CD4-positive, alpha-beta T cell treated with Interleukin-6 for 4 hours (primary cell): ENCODE results near the gene EXOG.
A peak's percentile ranks its signal among the peaks of the same experiment; 100 is the strongest.

Source experiments
- DNase-seq: peaks from one replicate; pipeline ENCODE4 v3.0.0-alpha.2; 2020; ENCODE audit warnings: mixed read lengths

EXOG gene

GRCh38 chr3:38511546-38511945 lies 15.4 kb downstream of the EXOG start:
- DNase-seq = no peak

DNA sequence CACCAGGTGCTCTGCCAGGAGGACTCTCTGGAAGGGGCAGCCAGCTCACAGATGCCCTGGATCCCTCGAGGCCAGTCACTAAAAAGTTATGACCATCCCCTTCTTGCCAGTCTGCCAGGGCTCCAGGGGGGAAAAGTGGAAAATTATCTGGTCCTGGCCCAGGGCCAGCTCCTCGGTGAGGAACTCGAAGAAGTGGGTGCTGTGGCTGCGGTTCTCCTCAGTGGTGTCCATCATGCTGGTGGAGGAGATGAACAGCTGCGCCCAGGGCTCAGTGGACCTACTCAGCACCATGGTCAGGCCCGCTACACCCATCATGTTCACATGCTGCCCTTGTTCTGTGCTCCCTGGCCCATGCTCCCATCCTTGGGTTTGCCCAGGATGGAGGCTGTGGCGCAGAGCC lies 19.2 kb downstream of the EXOG start:
- DNase-seq = no peak

- no peak for DNase-seq
Observed at GRCh38 chr3:38516669-38517068, 20.5 kb downstream of the EXOG start.

DNA sequence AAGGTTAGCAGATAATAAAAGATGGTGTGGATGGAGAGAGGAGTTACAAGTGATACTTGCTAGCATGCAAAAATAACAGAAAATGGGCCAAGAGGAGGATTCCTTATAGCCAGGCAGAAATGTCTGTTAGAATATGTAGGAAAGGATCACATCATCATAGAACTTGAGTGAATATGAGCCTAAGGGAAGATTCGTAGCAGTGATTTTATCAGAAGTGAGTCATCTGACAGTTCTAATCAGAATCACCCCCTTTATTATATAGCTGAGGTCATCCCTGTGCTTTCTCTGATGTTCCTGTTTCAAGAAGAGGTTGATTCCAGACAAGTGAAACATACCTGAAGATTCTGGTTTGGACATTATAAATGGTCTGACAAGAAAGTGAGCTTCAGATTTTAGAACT lies 22.9 kb downstream of the EXOG start:
- no peak for DNase-seq

GRCh38 chr3:38519651-38520050 lies 23.5 kb downstream of the EXOG start:
- peak; percentile 54 for DNase-seq

- peak; percentile 72 for DNase-seq
Observed at GRCh38 chr3:38521391-38521987, 25.3 kb downstream of the EXOG start.

- no peak for DNase-seq
Observed at GRCh38 chr3:38522002-38522401, 25.9 kb downstream of the EXOG start.

GRCh38 chr3:38524141-38524739 lies 28.1 kb downstream of the EXOG start:
- no peak for DNase-seq

DNA sequence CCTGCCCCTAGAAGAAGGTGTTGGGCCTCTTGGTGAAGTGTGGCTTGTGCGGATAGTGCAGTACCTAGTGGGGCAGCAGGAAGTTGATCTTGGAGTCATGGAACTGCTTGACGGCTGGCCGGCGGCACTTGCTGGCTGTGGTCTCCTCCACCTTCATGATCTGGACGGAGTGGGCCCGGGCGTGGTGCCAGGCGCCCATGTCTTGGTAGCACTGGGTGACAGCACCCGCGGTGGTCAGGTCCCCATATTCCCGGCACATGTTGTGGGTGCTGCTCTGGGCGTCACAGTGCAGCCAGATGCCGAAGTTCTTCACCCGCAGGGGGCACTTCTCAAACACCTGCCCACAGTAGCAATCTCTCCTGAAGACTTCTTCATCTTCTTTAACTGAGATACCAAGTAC lies 30.7 kb downstream of the EXOG start:
- no peak for DNase-seq

DNA sequence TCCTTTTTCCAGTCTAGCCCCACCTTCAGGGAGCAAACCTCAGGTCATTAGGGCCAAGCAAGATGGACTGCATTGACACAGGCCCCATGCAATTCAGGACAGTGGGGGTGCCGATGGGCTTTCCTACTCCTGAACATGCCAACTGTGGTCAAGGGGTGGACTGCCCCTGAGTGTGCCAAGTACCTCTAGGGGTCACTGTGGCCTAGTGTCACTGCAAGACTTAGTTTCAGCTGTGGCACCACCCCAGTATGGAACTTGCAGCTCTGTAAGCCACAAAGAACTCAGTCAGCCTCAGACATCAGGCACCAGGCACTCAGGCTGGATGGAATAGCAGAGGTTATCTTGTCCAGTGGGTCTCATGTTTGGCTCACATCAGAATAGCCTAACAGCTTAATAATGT lies 32.3 kb downstream of the EXOG start:
- DNase-seq = no peak

- no peak for DNase-seq
Observed at GRCh38 chr3:38532529-38532928, 36.4 kb downstream of the EXOG start.

DNA sequence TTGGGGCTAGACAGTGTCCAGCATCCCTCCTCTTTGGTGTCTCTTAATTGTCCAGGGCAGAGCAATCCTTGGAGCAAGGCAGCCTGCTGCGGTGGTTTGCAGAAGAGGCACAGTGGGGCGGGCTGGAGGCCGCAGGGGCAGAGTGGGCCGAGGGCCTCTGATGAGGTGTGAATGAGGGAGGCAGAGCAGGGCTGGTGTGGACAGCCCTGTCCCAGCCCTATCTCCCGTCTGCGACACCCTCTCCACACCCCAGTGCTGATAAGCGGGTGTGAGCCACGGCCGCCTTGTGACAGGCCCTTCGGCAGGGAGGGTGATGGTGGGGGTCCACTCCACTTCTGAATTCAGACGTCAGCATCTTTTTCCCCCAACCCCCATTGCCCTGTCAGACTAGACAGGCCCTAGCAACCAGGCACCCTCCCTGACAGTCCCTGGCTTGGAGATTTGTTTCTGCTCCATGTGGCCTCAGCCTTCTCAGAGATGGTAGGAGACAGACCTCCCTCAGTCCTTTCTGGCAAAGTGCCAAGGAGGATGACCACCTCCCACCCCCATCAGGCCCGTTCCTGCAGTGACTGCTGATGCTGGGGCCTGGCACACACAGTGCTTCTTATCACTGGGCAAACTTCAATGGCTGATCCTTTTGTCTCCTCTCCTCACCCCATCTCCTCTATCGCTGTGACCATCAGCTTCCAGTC lies 37.3 kb downstream of the EXOG start:
- DNase-seq = no peak

DNA sequence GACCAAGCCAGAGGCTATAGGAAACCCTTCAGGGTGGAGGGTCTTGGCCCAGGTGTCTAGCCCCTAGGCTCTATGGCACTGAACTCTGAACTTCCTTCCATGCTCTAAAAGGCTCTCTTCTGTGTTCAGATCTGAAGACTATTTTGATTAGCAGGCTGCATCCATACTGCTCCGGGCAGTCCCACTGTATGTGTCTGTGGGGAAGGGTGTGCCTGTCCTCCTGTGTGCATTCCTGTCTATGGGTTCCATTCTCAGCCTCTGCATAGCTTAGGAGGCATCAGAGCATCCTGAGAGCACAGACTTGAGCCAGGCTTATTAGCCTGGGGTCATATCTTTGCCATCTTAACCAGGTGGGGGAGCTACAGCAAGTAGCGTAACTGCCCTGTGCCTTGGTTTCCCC lies 38.0 kb downstream of the EXOG start:
- DNase-seq = no peak

- DNase-seq = no peak
Observed at GRCh38 chr3:38534604-38535003, 38.5 kb downstream of the EXOG start.

DNA sequence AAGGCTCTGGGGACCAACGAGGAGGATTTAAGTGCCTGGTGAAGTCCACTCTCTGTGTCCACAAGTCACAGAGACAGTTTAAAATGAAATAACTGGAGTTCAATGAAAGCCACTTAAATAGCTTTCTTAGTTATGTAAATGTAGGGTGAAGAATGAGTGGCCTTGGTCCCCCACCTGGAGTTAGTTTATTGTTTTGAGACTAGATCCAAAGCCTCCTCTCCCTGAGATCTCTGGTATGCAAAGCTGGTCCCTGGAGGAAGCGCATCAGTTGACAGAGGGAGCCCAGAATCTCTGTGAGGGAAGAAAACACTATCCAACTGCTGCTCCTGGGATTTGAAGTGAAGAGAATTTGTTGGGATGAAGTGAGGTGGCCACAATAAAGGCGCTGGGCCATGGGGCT lies 40.5 kb downstream of the EXOG start:
- no peak for DNase-seq

GRCh38 chr3:38538773-38539353 lies 42.7 kb downstream of the EXOG start:
- no peak for DNase-seq

- DNase-seq = no peak
Observed at GRCh38 chr3:38541806-38542205, 45.7 kb downstream of the EXOG start.

DNA sequence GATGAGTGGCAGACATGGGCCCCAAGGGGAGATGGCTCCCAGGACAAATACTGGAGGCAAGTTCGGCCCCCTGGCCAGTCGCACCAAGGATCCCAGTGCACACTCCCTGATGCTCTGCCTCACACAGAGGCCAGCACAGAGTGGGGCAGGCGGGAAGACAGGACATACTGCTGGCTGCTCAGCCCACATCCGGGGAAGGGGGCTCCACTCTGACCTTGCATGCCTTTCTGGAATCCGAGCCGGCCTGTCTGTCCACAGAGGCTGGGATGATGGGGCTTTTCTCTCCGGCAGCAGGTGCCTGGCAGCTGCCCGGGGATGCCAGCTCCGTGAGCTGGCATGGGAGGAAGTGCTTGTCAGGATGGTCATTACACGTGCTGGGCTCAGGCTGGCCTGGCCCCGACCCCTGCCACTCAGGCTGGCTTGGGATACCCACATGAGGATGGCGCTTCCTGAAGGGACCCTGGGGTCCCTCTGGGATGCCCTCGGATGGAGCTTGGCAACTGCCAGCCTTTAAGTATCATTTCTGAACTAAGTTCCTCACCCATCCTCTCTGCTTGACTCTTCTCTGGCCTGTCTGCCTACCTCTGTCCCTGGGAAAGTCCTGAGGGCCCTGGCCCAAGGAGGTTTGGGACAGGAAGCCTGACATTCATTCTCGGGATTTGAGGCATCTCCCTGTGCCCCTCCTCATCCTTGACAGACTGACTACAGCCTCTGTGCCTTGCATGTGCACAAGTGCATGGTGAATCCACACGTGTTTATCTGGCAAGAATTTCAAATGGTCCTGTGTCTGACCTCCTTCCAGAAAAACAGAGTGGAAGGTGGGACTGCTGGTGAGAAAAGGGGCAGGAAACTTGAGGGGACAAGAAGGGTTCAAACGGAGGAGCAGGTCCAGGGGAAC lies 46.5 kb downstream of the EXOG start:
- no peak for DNase-seq

GRCh38 chr3:38543586-38543985 lies 47.4 kb downstream of the EXOG start:
- DNase-seq = no peak

DNA sequence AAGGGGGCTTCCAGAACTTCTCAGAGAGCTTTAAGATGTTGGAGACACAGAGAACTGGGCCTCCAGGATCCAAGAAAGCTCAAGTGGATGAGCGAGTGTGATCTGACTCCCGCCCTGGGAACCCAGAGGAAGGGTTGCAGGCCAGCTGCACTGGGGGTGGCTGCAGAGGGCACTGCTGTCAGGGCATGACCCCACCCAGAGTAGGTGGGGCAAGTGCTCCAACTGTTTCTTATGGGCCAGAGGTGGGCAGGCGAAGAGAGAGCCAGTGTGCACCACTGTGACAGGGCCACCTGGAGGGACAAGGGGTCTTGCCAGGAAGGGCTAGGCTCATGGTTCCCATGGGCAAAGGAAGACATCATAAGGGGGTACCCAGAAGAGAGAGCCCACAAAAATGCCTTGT lies 48.8 kb downstream of the EXOG start:
- no peak for DNase-seq

- DNase-seq = no peak
Observed at GRCh38 chr3:38545550-38545949, 49.4 kb downstream of the EXOG start.

DNA sequence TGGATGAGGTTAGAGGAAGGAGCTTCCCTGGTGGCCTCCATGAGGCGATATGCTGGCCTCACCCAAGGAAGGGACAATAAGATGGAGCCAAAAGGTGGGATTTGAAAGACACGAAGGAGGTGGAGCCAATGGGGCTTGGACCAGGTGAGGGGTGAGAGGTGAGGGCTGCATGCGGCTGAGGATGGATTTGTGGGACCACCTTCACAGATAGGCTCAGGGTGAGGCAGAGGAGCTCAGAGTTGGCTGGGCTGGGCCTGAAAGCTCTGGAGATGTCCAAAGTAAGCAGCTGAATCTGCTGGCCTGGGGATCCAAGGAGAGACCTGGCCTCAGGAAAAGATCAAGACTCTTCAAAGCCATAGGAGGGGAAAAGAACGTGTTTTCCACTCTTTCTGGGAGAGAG lies 49.8 kb downstream of the EXOG start:
- no peak for DNase-seq
